HG02763 (cell line): ENCODE results near the gene TSSK3.

Experiments used
- ATAC-seq: cut with Tn5 transposase; IDR thresholded peaks from one replicate; pipeline ENCODE4 v1.9.1; 2021; ENCODE audit warnings: mild to moderate bottlenecking, moderate library complexity; ENCODE audit not compliant: unreplicated experiment

The TSSK3 gene

DNA sequence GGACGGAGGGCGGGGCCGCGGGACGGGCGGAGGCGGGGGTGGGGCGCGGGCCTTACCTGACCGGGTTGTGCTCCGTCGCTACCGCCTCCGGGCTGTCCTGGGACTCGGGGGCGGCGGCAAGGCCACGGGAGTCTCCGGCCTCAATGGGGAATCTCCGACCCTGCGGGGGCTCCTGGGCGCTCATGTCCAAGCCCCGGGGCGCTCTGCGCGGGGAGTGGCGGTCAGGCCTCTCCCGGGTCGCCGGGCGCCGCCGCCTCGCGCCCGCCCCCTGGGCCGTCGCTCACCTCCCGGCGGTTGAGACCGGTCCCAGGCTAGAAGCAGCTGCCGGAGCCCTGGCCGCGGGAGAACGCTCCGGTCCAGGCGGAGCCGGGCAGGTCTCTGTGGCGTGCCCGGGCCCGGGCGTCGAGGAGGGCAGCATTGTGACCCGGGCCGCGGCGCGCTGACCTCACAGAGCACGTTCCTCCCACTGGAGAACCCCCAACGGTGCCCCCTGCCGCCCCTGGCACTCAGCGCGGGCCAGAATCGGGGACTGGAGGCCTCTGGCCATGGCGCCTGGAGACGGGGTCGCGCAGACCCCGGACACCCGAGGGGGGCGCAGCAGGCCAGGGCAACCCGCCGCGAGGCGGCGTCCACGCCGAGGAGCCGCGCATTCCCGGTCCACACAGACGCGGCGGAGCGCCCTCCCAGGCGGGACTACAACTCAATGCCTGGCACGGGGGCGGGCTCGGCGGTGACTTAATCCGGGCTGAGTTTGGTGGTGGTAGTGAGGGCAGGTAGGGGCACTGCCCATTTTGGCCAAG is 465 bp upstream of the TSSK3 start:
- no peak for ATAC-seq

DNA sequence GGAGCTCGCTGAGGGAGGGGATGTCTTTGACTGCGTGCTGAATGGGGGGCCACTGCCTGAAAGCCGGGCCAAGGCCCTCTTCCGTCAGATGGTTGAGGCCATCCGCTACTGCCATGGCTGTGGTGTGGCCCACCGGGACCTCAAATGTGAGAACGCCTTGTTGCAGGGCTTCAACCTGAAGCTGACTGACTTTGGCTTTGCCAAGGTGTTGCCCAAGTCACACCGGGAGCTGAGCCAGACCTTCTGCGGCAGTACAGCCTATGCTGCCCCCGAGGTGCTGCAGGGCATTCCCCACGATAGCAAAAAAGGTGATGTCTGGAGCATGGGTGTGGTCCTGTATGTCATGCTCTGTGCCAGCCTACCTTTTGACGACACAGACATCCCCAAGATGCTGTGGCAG is 1.4 kb downstream of the TSSK3 start:
- no peak for ATAC-seq

DNA sequence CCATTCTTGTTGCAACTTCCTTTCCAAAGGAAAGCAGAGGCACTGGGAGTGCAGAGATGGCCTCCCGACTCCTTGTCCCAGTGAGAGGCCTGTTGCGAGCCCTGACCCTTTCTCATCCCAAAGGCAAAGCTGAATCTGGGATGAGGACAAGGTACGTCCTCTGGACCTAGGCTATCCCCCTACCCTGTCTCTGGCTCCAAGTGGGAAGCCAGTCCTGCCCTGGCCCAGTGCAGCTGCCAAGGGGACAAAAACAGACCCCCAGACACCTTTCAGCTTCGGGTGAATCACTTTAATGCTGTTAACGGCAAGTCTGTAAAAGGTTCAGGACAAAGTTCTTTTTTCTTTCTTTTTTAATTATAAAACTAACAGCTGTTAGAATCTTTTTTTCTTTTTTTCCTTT is 2.5 kb downstream of the TSSK3 start:
- no peak for ATAC-seq

DNA sequence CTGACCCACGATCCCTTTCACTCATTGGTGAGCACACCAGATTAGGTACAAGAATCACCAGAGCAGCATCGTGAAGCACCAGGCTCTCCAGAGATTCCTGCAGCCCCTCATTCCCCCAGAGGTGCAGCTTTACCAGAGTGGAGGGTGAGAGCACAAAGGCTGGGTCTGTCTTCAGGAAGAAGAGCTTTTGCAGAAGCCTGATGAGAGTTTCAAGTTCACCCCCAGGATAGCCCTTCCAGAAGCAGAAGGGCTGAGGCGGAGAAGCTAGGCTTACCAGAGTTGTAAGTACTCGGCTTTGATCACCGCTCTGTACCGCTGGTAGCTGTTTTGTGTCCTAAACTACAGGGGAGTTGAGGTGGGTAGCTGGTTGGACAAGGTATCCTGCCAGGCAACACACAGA is 3.1 kb downstream of the TSSK3 start:
- no peak for ATAC-seq

DNA sequence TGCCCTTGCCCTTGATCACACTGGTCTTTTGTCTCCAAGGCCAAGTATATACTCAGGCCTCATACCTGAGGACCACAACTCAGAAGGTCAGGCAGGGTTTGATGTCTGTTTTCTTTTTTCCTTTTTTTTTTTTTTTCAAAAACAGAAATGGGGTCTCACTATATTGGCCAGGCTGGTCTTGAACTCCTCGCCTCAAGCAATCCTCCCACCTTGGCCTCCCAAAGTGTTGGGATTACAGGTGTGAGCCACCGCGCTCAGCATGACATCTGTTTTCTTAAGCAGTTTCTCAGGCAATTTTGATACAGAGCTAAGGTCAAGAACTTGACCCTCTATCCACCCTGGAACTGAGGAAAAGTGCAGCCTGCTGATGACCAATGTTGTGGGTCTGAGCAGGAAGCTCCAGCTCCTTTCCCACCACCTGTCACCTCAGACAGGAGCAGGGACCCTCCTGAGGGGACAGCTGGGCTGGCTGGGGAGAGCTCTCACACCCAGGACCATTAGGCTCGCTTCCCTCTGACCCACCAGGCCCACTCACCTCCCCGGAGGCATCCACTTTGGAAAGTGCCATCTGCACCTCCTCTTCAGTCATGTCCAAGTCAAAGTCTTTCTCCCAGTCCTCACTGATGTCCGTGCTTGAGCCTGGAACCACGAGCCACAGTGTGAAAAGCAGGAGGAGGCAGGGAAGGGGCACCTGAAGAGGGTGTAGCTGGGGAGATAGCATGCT is 5.7 kb downstream of the TSSK3 start:
- no peak for ATAC-seq

DNA sequence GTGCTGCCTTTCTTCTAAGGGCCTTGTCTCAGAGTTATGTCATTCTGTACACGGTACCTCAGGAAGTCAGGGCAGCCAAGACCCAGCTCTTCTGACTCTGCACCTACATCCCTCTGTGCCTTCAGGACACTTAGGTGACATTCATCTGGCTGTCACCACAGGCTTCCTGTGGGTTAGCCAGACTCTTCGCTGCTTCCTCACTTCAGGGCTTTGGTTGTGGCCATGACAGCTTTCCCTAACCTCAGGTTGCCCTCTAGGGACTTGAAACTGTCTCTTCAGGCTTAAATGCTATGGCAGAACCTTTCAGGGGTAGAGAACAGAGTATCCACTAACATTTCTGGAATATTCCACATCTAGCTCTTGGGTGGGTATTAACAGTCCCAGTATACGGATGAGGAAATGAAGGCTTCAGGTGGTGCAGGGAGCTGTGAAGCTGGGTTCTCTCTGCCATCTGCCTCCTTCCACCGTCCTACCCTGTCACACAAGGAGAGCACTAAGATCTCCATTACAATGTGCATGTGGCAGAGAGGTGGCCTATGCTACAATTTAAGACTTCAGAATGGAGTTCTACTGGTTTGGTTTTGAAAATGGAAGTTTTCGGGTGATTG is 9.9 kb downstream of the TSSK3 start:
- ATAC-seq, result no peak

DNA sequence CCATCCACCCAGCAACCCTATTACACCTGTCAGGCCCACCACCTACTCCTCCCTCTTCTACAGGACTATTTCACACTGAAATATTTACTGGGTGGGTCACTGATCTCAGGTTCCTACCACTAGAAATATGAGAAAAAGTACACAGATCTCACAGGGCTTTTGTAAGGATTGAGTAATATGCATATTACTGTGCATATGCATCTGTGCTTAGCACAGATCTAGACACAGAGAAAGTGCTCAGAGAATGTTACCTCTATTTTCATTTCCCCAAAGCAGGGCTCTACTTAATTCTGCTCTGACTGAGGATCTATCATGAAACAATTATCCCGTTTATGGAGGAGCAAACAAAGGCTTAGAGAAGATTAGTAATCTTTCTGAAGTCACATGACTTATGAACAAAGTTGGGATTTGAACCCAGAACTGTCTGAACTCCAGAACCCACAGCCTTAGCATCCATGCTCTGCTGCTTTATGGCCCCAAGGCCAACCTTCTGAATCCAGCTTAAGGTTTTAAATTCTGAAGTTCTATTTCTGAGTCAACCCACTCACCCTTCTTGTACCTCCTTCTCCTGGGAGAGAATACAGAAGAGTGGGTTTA is 11.8 kb downstream of the TSSK3 start:
- ATAC-seq, result no peak

DNA sequence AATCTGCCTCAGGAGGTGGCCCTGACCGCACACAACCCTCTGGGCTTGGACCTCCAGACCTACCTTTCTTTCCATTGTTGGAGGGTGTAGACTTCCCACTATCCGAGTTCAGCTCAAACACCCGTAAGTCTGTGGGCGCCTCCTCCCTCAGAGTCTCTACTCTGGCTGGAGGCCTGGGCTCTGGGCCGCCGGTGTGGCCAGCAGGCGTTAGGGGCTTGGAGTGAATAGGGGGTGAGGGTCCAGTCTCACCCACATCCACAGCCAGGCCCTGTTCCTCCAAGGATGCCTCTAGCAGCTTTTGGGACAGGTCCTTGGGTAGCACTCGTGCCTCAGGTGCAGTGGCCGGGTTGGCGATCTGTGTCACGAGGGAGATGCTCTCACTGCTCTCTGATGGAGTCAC is 13.9 kb downstream of the TSSK3 start:
- no peak for ATAC-seq

DNA sequence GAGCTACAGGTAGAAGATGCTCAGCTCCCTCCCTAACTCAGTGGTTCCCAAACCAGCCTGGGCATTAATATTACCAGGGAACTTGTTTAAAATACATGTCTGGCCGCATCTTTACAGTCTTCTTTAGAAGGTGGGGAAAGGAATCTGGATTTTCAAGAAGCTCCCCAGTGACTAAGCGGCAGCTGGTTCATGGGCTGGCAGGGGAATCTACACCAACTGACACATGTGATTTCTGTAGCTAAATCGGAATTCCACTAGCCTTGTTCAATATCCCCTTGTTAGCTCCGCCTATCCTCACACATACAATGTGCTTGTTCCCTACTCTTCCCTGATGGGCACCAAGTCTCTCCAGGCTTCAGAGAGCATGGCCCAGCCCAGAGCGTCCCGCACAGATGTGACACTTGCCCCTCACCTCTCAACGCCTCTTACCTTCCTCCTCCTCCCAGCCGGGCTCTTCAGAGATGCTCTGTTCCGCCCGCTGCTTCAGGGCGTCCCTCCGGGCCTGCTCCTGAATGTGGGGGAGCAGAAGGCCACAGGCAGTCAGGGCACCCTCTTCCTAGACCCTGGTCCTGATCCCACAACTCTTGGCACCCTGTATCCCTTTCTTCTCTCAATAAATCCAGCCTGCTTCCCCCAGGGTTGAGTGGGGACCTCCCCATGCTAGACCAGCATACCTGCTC is 15.3 kb downstream of the TSSK3 start:
- ATAC-seq, result no peak

DNA sequence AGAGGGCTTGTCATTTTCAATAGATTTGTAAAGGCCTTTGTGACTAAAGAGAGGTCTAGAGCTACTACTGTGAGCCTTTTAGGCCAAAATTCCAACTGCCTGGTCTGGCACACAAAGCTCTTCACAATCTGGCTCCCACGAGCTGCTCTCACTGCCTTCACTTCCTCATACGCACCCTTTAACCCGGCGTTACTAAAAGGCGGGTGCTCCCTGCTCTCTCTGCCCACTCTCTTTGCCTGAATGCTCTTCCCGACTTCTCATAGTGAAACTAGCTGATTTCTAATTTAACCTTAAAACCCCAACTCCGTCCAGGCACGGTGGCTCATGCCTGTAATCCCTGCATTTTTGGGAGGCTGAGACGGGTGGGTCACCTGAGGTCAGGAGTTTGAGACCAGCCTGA is 17.7 kb downstream of the TSSK3 start:
- no peak for ATAC-seq

DNA sequence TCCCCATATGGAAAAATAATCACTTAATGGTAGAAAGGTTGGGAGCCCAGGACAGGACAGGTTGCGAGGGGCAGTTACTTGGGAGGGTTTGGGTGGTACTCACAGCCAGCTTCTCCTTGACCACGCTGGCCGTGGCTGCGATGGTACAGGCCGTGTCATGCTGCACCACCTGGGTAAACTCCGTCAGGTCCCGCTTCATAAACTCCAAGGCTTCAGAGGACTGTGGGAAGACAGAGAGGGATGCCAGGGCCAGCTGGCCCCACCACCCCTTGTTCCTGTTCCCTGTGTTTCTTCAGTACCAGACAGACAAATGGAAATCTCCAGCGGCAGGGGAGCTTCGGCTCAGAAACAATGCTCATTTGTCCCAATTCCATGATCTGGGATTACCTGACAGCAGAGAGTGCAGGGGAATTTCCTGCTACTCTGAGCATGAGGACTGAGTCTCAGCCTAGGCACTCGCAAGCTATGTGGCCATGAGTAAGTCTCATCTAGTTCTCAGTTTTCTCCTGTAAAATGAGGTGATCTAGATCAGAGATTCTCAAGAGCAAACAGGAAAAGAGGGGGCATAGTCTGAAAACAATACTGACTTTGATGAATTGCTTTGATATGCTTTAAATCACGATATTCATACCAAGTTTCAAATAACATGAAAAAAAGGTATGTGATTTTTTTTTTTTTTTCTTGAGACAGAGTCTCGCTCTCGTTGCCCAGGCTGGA is 24.5 kb downstream of the TSSK3 start:
- ATAC-seq, result no peak

DNA sequence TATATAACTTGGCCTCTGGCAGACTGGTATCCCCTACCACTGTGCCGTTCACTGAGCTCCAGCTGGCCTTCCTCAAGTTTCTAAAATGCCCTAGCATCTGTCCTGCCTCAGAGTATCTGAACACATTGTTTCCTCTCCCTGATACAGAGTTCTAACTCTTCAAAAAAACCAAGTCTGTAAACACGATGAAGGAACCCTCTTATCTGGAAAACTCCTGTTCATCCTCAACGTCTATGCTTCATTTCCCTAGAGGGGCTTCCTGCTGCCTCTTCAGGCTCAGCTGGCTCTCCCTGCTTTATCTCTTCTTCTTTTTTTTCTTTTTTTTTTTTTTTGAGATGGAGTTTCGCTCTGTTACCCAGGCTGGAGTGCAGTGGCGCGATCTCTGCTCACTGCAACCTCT is 26.3 kb downstream of the TSSK3 start:
- ATAC-seq, result no peak

DNA sequence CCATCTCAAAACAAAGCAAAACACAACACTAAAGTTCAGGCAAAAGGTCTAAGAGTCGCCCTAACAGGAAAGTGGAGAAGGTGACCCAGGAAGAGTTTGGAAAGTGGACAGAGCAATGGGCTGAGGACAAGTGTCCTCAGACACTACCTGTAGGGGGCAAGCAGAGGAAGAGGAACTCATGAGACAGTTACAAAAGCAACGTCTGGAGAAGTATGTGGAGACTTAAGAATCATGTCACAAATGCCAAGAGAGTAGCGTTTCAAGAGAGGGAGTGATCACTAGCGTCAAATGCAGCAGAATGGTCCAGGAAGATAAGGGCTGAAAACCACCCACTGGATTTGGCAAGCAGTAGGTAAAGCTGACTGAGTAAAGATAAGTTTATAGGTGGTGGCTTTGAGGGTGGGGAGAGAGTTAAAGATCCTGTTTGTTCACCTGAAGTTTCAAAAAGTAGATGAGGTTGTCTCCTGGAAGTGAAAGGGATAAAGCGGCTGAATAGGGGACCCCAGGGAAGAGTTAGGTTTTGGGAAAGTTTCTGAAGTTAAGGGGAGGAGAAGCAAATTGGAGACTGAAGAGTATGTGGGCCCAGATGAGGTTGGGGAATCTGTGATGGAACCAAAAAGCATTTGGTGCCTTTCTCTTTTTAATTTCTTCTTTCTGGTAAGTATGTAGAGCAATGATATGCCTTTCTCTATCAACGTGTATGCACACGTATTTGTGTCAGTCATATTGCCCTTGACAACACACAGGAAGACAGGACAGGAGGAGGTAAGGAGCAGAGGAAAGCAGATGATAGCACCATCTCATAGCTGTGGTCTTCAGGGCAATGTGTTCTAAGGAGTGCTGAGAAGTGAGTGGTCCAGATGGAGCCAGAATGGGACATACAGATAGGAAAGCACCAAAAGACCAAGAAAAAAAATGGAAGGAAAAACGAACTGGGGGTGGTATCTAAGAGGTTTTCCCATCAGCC is 28.8 kb downstream of the TSSK3 start:
- ATAC-seq, result no peak

DNA sequence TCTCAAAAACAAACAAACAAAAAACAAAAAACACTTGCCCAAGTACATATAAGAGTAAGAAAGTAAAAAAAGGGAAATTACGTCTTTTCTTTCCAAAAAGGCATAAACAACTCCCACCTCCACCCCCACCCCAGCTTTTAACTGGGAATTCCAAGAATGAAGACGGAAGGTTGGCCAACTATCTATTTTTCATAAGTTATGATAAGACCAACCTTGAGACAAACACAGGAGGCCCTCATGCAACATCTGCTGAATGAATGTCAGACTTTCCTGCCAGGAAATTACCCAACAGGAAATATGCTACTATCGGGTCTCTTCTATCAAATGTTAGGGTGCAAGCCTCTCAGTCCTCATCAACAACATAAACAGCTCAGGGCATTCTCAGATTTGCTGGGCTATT is 30.0 kb downstream of the TSSK3 start:
- ATAC-seq, result no peak

DNA sequence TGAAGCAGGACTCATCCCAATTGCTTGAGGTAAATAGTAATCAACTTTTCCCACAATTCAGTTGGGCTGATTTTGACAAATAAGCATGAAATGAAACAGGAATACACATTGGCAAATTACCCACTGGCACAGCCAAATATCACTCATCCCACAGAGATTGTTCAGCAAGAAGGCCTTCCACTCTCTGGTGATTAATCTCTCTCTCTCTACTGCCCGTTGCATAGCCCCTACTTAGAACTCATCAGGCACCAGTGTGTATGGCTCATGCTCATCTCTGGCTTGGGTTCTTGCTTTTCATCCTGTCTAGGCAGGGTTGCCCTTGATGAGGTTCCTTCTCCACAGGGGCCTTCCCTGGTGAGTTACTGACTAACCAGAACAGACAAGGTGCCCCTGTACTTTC is 30.8 kb downstream of the TSSK3 start:
- ATAC-seq, result no peak

DNA sequence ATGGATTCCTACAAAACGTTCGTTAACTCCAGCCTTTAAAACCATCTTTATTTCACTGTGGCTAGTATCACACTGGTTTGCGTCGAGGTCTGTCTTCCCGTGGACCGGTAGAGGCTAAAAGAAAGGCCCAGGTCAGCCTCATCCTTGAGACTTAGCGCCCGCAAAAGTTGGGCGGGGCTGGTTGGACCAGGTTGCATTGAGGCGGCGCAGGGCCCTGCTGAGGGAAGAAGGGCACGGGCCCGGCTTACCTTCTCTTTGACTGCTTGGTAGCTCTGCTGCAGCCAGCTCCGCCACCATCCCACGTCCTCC is 31.4 kb downstream of the TSSK3 start:
- ATAC-seq, result peak; percentile 4

DNA sequence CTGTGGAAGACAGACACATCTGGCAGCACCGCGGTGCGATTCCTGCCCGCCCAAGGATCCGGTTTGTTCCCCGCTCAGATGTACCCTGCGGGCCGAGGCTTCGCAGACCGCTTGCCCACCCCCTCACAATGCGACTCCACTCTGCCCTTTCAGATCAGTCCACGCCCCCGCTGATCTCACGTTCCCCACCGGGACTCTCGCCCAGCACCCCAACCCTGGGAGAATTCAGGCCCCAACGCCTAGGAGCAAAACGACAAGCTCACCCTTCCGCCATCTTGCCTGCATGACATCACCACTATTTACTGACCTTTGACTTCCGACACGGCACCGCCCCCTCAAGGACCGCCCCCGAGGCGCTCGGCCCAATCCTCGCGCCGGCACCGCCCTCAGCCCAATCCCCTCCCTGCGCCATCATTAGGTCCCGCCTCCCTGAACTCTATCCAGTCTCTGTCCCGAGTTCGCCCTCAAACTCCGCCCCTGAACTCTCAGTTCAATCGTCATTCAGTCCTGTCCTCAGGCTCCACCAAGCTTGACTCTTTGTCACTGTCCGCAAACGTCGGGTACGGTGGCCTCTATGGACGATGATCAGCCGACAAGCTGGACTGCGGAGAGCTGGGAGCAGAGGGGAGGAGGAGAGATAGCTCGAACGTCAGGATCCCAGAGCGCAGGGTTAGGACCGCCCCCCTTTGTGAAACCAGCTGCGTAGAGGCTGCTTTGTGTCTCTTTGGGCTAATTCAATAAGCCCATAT is 32.0 kb downstream of the TSSK3 start, which contains the start of gene BSDC1:
TSS of gene BSDC1 (minus strand) at position 301 of the 749 bp plus-strand sequence. CDS start at position 274, 27 bp downstream.
- peak; percentile 96 for ATAC-seq

DNA sequence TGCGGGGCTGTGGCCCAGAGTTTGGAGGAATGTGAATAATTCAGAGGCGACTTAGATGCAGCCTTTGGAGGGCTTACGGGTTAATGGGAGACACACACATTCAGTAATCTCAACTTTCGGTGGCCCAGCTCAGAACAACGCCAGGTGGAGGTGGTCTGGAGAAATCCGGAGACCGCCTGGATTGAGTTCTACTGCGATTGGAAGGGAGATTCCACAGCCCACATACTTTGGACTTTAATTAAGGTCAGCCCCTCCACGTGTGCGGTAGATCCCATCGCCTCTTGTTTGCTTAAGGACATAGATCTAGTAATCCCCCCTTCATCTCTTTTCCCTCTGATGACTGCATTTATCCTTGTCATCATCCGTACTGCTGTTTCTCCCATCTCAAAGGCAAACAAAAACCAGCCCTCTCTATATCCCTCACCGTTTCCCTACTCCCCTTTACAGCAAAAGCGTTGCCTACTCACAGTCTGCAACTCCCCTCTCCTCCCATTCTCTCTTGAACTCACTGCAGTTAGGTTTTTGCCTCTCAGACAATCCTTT is 32.6 kb downstream of the TSSK3 start:
- ATAC-seq, result no peak
